AG10803 (cell line): ENCODE results near the gene ANKRD12.
"Not testable (repeated sequence)": the region's sequence is repeated elsewhere in the genome, so short reads cannot be mapped to it uniquely, and the experiment has no call there.

Experiments used
- DNase-seq: peaks from one replicate; pipeline ENCODE4 v3.0.0; 2010; ENCODE audit warnings: low read depth
- H3K4me3 ChIP-seq: 2 replicates; pipeline ENCODE4 v1.5.1; 2011; ENCODE audit warnings: mild to moderate bottlenecking, low read length, control low read depth
- CTCF ChIP-seq: conservative IDR thresholded peaks from 2 replicates; pipeline ENCODE4 v1.5.1; 2011; ENCODE audit warnings: mild to moderate bottlenecking, low read length, control low read depth, inconsistent platforms

The ANKRD12 gene

GRCh38 chr18:9157806-9158205 is 21.2 kb downstream of the ANKRD12 start:
- H3K4me3 ChIP-seq, result no peak overlapping the region
- no peak for TF ChIP-seq CTCF
- no peak for DNase-seq

GRCh38 chr18:9160014-9160413 is 23.4 kb downstream of the ANKRD12 start:
- no peak for TF ChIP-seq CTCF
- no peak overlapping the region for H3K4me3 ChIP-seq
- DNase-seq, result no peak

GRCh38 chr18:9162663-9163062 is 26.1 kb downstream of the ANKRD12 start:
- DNase-seq, H3K4me3 ChIP-seq: not testable (repeated sequence)

- not testable (repeated sequence) for H3K4me3 ChIP-seq, DNase-seq
These were observed 27.6 kb downstream of the ANKRD12 start for GRCh38 chr18:9164149-9164548.

- DNase-seq, H3K4me3 ChIP-seq: not testable (repeated sequence)
These were observed 29.3 kb downstream of the ANKRD12 start for GRCh38 chr18:9165883-9166282.

GRCh38 chr18:9169515-9169914 is 32.9 kb downstream of the ANKRD12 start:
- not testable (repeated sequence) for DNase-seq, H3K4me3 ChIP-seq

- H3K4me3 ChIP-seq, DNase-seq: not testable (repeated sequence)
These were observed 35.3 kb downstream of the ANKRD12 start for GRCh38 chr18:9171919-9172318.

- DNase-seq, result no peak
- no peak for TF ChIP-seq CTCF
- H3K4me3 ChIP-seq, result no peak overlapping the region
These were observed 36.0 kb downstream of the ANKRD12 start for GRCh38 chr18:9172506-9173127.

GRCh38 chr18:9173770-9174233 is 37.2 kb downstream of the ANKRD12 start:
- no peak for TF ChIP-seq CTCF
- H3K4me3 ChIP-seq, result no peak overlapping the region
- no peak for DNase-seq

GRCh38 chr18:9174302-9174701 is 37.7 kb downstream of the ANKRD12 start:
- no peak for DNase-seq
- TF ChIP-seq CTCF, result no peak
- no peak overlapping the region for H3K4me3 ChIP-seq
